Neural progenitor cell (in vitro differentiated cells): Measurements from ENCODE around the gene TLK2.

ENCODE experiments used
- EZH2 ChIP-seq: fragments of 200-600 bp; sonication (generic); IDR thresholded peaks from 2 replicates; pipeline ENCODE4 v1.6.1; 2017; ENCODE audit warnings: antibody characterized with exemption, mild to moderate bottlenecking, moderate library complexity
- EZH2phosphoT487 ChIP-seq: fragments of 200-600 bp; sonication (generic); IDR thresholded peaks from 2 replicates; pipeline ENCODE4 v1.6.1; 2017; ENCODE audit warnings: antibody characterized with exemption
- TF ChIP-seq, protein P1 (sequence below): fragments of 200-600 bp; sonication (generic); IDR thresholded peaks from 2 replicates; pipeline ENCODE4 v1.5.1; 2017; ENCODE audit warnings: antibody characterized with exemption, mild to moderate bottlenecking

DNA sequence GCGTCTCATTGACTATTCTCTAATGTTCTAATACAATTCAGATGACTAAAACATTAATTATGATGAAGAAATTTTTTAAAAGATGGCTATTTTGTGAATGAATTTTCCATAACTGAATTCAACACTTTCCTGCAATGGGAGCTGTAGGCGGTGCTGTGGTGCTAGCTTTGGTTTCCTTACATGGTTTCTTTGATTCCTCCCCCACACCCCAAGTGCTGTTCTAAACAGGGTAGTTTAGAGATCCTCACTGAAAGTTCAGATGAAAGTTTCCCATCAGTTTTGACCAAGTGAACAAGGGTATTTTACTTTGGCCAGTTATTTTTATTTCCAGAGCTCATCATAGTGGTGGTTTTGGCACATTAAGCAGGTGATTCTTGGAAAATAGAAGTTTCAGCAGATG lies 122.8 kb downstream of the TLK2 start:
- TF ChIP-seq, protein P1, sequence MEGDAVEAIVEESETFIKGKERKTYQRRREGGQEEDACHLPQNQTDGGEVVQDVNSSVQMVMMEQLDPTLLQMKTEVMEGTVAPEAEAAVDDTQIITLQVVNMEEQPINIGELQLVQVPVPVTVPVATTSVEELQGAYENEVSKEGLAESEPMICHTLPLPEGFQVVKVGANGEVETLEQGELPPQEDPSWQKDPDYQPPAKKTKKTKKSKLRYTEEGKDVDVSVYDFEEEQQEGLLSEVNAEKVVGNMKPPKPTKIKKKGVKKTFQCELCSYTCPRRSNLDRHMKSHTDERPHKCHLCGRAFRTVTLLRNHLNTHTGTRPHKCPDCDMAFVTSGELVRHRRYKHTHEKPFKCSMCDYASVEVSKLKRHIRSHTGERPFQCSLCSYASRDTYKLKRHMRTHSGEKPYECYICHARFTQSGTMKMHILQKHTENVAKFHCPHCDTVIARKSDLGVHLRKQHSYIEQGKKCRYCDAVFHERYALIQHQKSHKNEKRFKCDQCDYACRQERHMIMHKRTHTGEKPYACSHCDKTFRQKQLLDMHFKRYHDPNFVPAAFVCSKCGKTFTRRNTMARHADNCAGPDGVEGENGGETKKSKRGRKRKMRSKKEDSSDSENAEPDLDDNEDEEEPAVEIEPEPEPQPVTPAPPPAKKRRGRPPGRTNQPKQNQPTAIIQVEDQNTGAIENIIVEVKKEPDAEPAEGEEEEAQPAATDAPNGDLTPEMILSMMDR, result no peak
- no peak for TF ChIP-seq EZH2phosphoT487
- no peak for TF ChIP-seq EZH2
